Right lobe of liver (tissue), 6 donors: ENCODE measurements around the gene RNF44. TPM values are rescaled to one million over a fixed set of nuclear protein-coding genes. Genes with fewer than 3 reads are reported as not detected.
"Not testable (repeated sequence)": the region's sequence is repeated elsewhere in the genome, so short reads cannot be mapped to it uniquely, and the experiment has no call there.

Source experiments
- ATAC-seq, 4 donors: fragments of 200-7000 bp; cut with Tn5 transposase; one replicate each; pipeline ENCODE4 v1.9.1; 2020; ENCODE audit warnings: mild to moderate bottlenecking in 4 of 4, moderate library complexity in 4 of 4
- DNase-seq, 3 donors: peaks; one replicate each; pipeline ENCODE4 v3.0.0-alpha.2; 2020
- H3K27ac ChIP-seq, 3 donors: fragments of 200-600 bp; one replicate each; pipeline ENCODE4 v1.8.0; 2022
- H3K27me3 ChIP-seq, 2 donors: fragments of 200-600 bp; one replicate each; pipeline ENCODE4 v1.8.0; 2022
- H3K36me3 ChIP-seq, 4 donors: fragments of 200-600 bp; sonication (generic) in 1 of 4; one replicate each; pipeline versions ENCODE4 v1.5.1 to v1.8.0; 2017 to 2022; ENCODE audit warnings: control low read depth in 1 of 4
- H3K4me1 ChIP-seq, 4 donors: fragments of 200-600 bp; sonication (generic) in 1 of 4; one replicate each; pipeline versions ENCODE4 v1.5.1 to v1.8.0; 2017 to 2022; ENCODE audit warnings: control low read depth in 1 of 4
- H3K4me3 ChIP-seq, 3 donors: fragments of 200-600 bp; one replicate each; pipeline ENCODE4 v1.8.0; 2022
- H3K9me3 ChIP-seq, 4 donors: fragments of 200-600 bp; sonication (generic) in 1 of 4; one replicate each; pipeline versions ENCODE4 v1.5.1 to v1.8.0; 2017 to 2022; ENCODE audit warnings: control low read depth in 1 of 4
- POLR2A ChIP-seq: fragments of 450-650 bp; IDR thresholded peaks from one replicate; pipeline ENCODE4 v1.6.1; 2017; ENCODE audit warnings: antibody characterized with exemption, mild to moderate bottlenecking
- WGBS: methylation state at CpG from one replicate; pipeline ENCODE4 v1.1.6; 2018; ENCODE audit warnings: low coverage, low lambda C conversion rate; ENCODE audit not compliant: insufficient coverage; ENCODE audit errors: missing lambda C conversion rate; 5-methylcytosine and 5-hydroxymethylcytosine counted together
- intact Hi-C, 2 donors: fragments of 100-400 bp; cut with DNase I; formaldehyde crosslinking; loops; one replicate each; pipeline versions ENCODE4 v1.11.2 to v1.14.1; 2022
- total RNA-seq, 6 experiments: library from RNA; depleted of rRNA in 2 of 6; stranded (reverse); fragments of >200 nt in 2 of 6; fragmentation: NEBNext Ultra II Directional in 3 of 6; extraction: Animal tissue kit (Norgen Biotek cat#: 25700) in 3 of 6; gene quantifications; one replicate each; pipeline versions ENCODE4 v1.1.0 to v1.2.4, GENCODE V29; 2016 to 2023
- TF ChIP-seq, protein P1 (sequence below), 4 donors: fragments of 200-600 bp in 3 of 4; fragments of 450-650 bp in 1 of 4; IDR thresholded peaks; one replicate each; pipeline versions ENCODE4 v1.5.1 to v1.8.0; 2016 to 2022; ENCODE audit warnings: antibody characterized with exemption in 4 of 4, mild to moderate bottlenecking in 2 of 4
- donor health status: DM: no; HTN: yes; CAD: no.
- donor health status: DM: no; HTN: no; CAD: no.
- donor health status: DM: no; HTN: no; CAD: no.
- donor health status: DM: no; HTN: yes; CAD: no.
- donor health status: DM: no; HTN: yes; CAD: no.

RNF44 gene
- total RNA-seq, 6 experiments from 2014 or later = 5.1 to 16.3 (median 12.7) TPM

GRCh38 chr5:176490301-176490700 is 46.9 kb downstream of the RNF44 start:
- Histone ChIP-seq H3K27ac (no peak overlapping the region), H3K4me1 (peaks cover 0 to 13% (median 0%) of the 10 kb centered on the region in 4 donors), H3K36me3 (peaks cover 0 to 59% (median 25%) of the 10 kb centered on the region in 4 donors), H3K27me3 (no peaks in the 10 kb centered on the region), H3K9me3 (no peaks in the 10 kb centered on the region), H3K4me3 (no peak overlapping the region)
- no CpG with 5 or more reads among the region's 1 CpG for WGBS
- TF ChIP-seq, protein P1, sequence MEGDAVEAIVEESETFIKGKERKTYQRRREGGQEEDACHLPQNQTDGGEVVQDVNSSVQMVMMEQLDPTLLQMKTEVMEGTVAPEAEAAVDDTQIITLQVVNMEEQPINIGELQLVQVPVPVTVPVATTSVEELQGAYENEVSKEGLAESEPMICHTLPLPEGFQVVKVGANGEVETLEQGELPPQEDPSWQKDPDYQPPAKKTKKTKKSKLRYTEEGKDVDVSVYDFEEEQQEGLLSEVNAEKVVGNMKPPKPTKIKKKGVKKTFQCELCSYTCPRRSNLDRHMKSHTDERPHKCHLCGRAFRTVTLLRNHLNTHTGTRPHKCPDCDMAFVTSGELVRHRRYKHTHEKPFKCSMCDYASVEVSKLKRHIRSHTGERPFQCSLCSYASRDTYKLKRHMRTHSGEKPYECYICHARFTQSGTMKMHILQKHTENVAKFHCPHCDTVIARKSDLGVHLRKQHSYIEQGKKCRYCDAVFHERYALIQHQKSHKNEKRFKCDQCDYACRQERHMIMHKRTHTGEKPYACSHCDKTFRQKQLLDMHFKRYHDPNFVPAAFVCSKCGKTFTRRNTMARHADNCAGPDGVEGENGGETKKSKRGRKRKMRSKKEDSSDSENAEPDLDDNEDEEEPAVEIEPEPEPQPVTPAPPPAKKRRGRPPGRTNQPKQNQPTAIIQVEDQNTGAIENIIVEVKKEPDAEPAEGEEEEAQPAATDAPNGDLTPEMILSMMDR (IDR thresholded peaks at IDR 0.05) = peak in 1 of 4 donors; percentile 8
- TF ChIP-seq POLR2A = no peak
- intact Hi-C loops = no loop called here
- ATAC-seq (no peak), DNase-seq (no peak)

- no peaks in the 10 kb centered on the region for H3K27me3 ChIP-seq
- intact Hi-C loops = no loop called here
- H3K27ac ChIP-seq = no peak overlapping the region
- DNase-seq (no peak), ATAC-seq (no peak)
- peaks cover 0 to 48% (median 24%) of the 10 kb centered on the region in 4 donors for H3K36me3 ChIP-seq
- TF ChIP-seq, protein P1 (IDR thresholded peaks at IDR 0.05) = no peak
- no peak for TF ChIP-seq POLR2A
- no peaks in the 10 kb centered on the region for H3K9me3 ChIP-seq
- peaks cover 0 to 13% (median 0%) of the 10 kb centered on the region in 4 donors for H3K4me1 ChIP-seq
- 75% methylated on average over 1 of the region's 1 CpG for WGBS
- no peak overlapping the region for H3K4me3 ChIP-seq
These were observed 48.1 kb downstream of the RNF44 start for GRCh38 chr5:176489077-176489476.

GRCh38 chr5:176487160-176487559 is 50.0 kb downstream of the RNF44 start:
- peaks cover 0 to 13% (median 0%) of the 10 kb centered on the region in 4 donors for H3K4me1 ChIP-seq
- ATAC-seq, H3K27me3 ChIP-seq, H3K27ac ChIP-seq, DNase-seq, H3K9me3 ChIP-seq, H3K4me3 ChIP-seq, intact Hi-C loops: not testable (repeated sequence)
- H3K36me3 ChIP-seq = peaks cover 0 to 29% (median 14%) of the 10 kb centered on the region in 4 donors
- WGBS = 100% methylated on average over 1 of the region's 4 CpGs

- TF ChIP-seq, protein P1 (IDR thresholded peaks at IDR 0.05) = peak in 2 of 4 donors; percentile 12 to 26
- no peak for TF ChIP-seq POLR2A
- peaks cover 0 to 20% (median 9%) of the 10 kb centered on the region in 4 donors for H3K36me3 ChIP-seq
- 45% methylated on average over 7 of the region's 7 CpGs for WGBS
- H3K27ac ChIP-seq = no peak overlapping the region
- intact Hi-C loops = no loop called here
- ATAC-seq = peak; percentile 64 to 72 (median 68)
- H3K27me3 ChIP-seq = no peaks in the 10 kb centered on the region
- H3K9me3 ChIP-seq = no peaks in the 10 kb centered on the region
- DNase-seq = no peak
- peaks cover 0 to 13% (median 0%) of the 10 kb centered on the region in 4 donors for H3K4me1 ChIP-seq
- no peak overlapping the region for H3K4me3 ChIP-seq
These were observed 50.9 kb downstream of the RNF44 start for GRCh38 chr5:176486189-176486757.

DNA sequence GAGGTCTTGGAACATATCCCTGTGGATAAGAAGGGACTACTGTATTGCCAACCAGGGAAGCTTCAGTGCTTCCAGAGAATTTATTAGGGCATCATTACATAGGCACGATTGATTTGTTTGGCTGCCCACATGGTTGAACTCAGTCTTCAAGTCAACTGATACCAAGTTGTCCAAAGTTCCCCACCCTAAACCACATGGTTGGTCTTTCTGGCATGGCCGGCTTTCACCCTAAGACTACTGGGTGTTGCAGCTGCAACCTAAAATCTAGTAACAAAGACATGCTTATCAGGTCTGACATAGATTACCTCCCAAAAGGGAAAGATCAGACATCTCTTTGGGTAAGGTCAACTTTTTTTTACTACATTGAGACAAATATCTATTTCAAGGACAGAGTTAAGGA is 52.0 kb downstream of the RNF44 start:
- Histone ChIP-seq H3K36me3 (peaks cover 0 to 15% (median 5%) of the 10 kb centered on the region in 4 donors), H3K27me3 (no peaks in the 10 kb centered on the region), H3K4me3 (no peak overlapping the region), H3K4me1 (peaks cover 0 to 13% (median 0%) of the 10 kb centered on the region in 4 donors), H3K9me3 (no peaks in the 10 kb centered on the region), H3K27ac (no peak overlapping the region)
- DNase-seq (no peak), ATAC-seq (peak in 1 of 4 donors; percentile 19)
- TF ChIP-seq, protein P1 (IDR thresholded peaks at IDR 0.05) = no peak
- no peak for TF ChIP-seq POLR2A
- intact Hi-C loops = no loop called here
- 78% methylated on average over 2 of the region's 2 CpGs for WGBS
